B cell (primary cell): ENCODE results near the gene NAE1. TPM values are rescaled to one million over a fixed set of nuclear protein-coding genes. Genes with fewer than 3 reads are reported as not detected.

Source experiments
- ATAC-seq: fragments of 200-7000 bp; cut with Tn5 transposase; one replicate; pipeline ENCODE4 v1.10.0; 2021; ENCODE audit warnings: low read depth, mild to moderate bottlenecking, moderate number of reproducible peaks, moderate library complexity
- CTCF ChIA-PET: fragments of 350-600 bp; sonication (Branson Sonifier 250); formaldehyde crosslinking; loops from one replicate; lab custom pipeline; 2021; ENCODE audit warnings: antibody characterized with exemption, inconsistent platforms; lab: Charles Lee
- POLR2A ChIA-PET: fragments of 350-600 bp; sonication (Branson Sonifier 250); formaldehyde crosslinking; loops from one replicate; lab custom pipeline; 2021; ENCODE audit warnings: antibody characterized with exemption; lab: Charles Lee
- DNase-seq: peaks from one replicate; pipeline ENCODE4 v3.0.0; 2013
- H2AFZ ChIP-seq: 2 replicates; pipeline ENCODE4 v1.6.1; 2012; ENCODE audit warnings: mild to moderate bottlenecking, low read depth, low read length; ENCODE audit not compliant: insufficient read depth, poor library complexity, severe bottlenecking
- H3K27ac ChIP-seq, 2 donors: 1 replicate in 1 of 2; 2 replicates in 1 of 2; pipeline ENCODE4 v1.5.1; 2012 to 2013; ENCODE audit warnings: low read length in 2 of 2, mild to moderate bottlenecking in 2 of 2, moderate library complexity in 1 of 2
- H3K27me3 ChIP-seq, 4 experiments: fragments of 200-600 bp in 1 of 4; sonication (generic) in 1 of 4; replicated peaks in 1 of 4; 1 replicate in 2 of 4; 2 replicates in 2 of 4; pipeline versions ENCODE4 v1.6.1 to v1.7.0; 2013 to 2016; ENCODE audit warnings: low read length in 3 of 4, mild to moderate bottlenecking in 2 of 4, mixed read lengths in 1 of 4, moderate library complexity in 1 of 4; ENCODE audit not compliant: insufficient read depth in 4 of 4, control insufficient read depth in 3 of 4; ENCODE audit errors: control extremely low read depth in 1 of 4
- H3K36me3 ChIP-seq, 2 experiments: replicated peaks in 1 of 2; 1 replicate in 1 of 2; 2 replicates in 1 of 2; pipeline versions ENCODE4 v1.6.1 to v1.7.1; 2013; ENCODE audit warnings: low read length in 1 of 2; ENCODE audit not compliant: insufficient read depth in 2 of 2, control insufficient read depth in 1 of 2; ENCODE audit errors: control extremely low read depth in 1 of 2, extremely low read depth in 1 of 2
- H3K4me1 ChIP-seq, 2 donors: fragments of 200-600 bp in 1 of 2; sonication (generic) in 1 of 2; 1 replicate in 1 of 2; 2 replicates in 1 of 2; pipeline versions ENCODE4 v1.5.1 to v1.6.1; 2013 to 2017; ENCODE audit warnings: low read length in 2 of 2; ENCODE audit not compliant: control insufficient read depth in 2 of 2, insufficient read depth in 2 of 2
- H3K4me2 ChIP-seq: replicated peaks from 2 replicates; pipeline ENCODE3; 2012; ENCODE audit warnings: mild to moderate bottlenecking, low read depth, low read length; ENCODE audit not compliant: poor library complexity, severe bottlenecking
- H3K4me3 ChIP-seq, 5 experiments: fragments of 200-600 bp in 1 of 5; sonication (generic) in 1 of 5; 1 replicate in 3 of 5; 2 replicates in 2 of 5; pipeline versions ENCODE4 v1.5.1 to v1.7.0; 2011 to 2016; ENCODE audit warnings: low read length in 4 of 5, mild to moderate bottlenecking in 4 of 5, low read depth in 2 of 5, control low read depth in 1 of 5, moderate library complexity in 1 of 5; ENCODE audit not compliant: insufficient read depth in 1 of 5; ENCODE audit errors: control extremely low read depth in 1 of 5, extremely low read depth in 1 of 5
- H3K79me2 ChIP-seq: fragments of 200-600 bp; sonication (generic); one replicate; pipeline ENCODE4 v1.6.0; 2016; ENCODE audit warnings: low read length; ENCODE audit not compliant: control insufficient read depth, insufficient read depth
- H3K9ac ChIP-seq: fragments of 200-600 bp; sonication (generic); 2 replicates; pipeline ENCODE4 v1.6.1; 2017; ENCODE audit warnings: mild to moderate bottlenecking, low read length, moderate library complexity
- H3K9me3 ChIP-seq, 3 donors: one replicate each; pipeline versions ENCODE4 v1.6.1 to v1.7.1; 2013; ENCODE audit warnings: low read length in 2 of 3; ENCODE audit not compliant: control insufficient read depth in 2 of 3, insufficient read depth in 1 of 3; ENCODE audit errors: control extremely low read depth in 1 of 3
- H4K20me1 ChIP-seq: 2 replicates; pipeline ENCODE4 v1.6.0; 2012; ENCODE audit warnings: mild to moderate bottlenecking, low read length; ENCODE audit not compliant: insufficient read depth, control insufficient read depth, poor library complexity, severe bottlenecking
- H3K27ac Mint-ChIP-seq: one replicate; pipeline ENCODE4 v1.8.0; 2021; ENCODE audit warnings: mixed read lengths
- H3K27me3 Mint-ChIP-seq: one replicate; pipeline ENCODE4 v1.8.0; 2021; ENCODE audit warnings: mixed read lengths
- H3K4me1 Mint-ChIP-seq: one replicate; pipeline ENCODE4 v1.8.0; 2021; ENCODE audit warnings: mixed read lengths
- H3K4me3 Mint-ChIP-seq: one replicate; pipeline ENCODE4 v1.8.0; 2021; ENCODE audit warnings: mixed read lengths
- H3K9me3 Mint-ChIP-seq: one replicate; pipeline ENCODE4 v1.8.0; 2022; ENCODE audit warnings: mixed read lengths; ENCODE audit not compliant: insufficient read depth
- EZH2 ChIP-seq: IDR thresholded peaks from 2 replicates; pipeline ENCODE4 v1.6.1; 2012; ENCODE audit warnings: borderline replicate concordance, low read depth, mild to moderate bottlenecking, moderate library complexity, low read length; ENCODE audit not compliant: insufficient read depth, poor library complexity, severe bottlenecking
- WGBS: methylation state at CpG from one replicate; pipeline ENCODE4 v1.1.5; 2013; ENCODE audit warnings: missing lambda C conversion rate; ENCODE audit not compliant: insufficient coverage; 5-methylcytosine and 5-hydroxymethylcytosine counted together
- intact Hi-C: fragments of 100-400 bp; cut with micrococcal nuclease; formaldehyde crosslinking; loops from one replicate; pipeline ENCODE4 v1.10.0; 2022
- polyA plus RNA-seq: library from polyadenylated mRNA; depleted of rRNA; stranded (reverse); fragments of >200 nt; gene quantifications from 2 replicates; pipeline ENCODE4 v1.2.3, GENCODE V29; 2012
- total RNA-seq, 2 donors: library from RNA; stranded (reverse); fragments of 120-200 nt in 1 of 2; gene quantifications; 1 replicate in 1 of 2; 2 replicates in 1 of 2; pipeline versions ENCODE4 v1.2.3 to v1.2.4, GENCODE V29; 2013 to 2022
- TF ChIP-seq, protein P1 (sequence below): fragments of 200-600 bp; IDR thresholded peaks from one replicate; pipeline ENCODE4 v1.8.0; 2022; ENCODE audit warnings: antibody characterized with exemption, mild to moderate bottlenecking

NAE1 gene
- total and polyA plus RNA-seq, 2 donors (not counting 1 experiment from before 2014, with no cell fraction given): 19.3 to 57.6 TPM

DNA sequence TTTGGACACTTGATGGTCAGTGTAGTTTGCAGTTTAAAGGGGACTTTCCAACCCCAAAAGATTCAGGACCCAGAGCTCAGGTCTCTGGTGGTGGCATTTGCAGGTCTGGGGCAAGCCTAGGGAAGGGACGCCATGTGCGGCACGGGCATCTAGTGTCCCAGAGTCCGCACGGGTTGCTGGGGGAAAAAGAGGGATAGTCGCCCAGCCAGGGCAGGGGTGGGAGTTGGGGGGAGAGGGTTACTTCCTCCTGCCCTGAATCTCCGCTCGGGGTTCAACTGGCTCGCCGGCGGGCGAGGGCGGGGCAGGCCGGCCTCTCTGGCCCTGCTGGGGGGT is 13.2 kb upstream of the NAE1 start:
- Mint-ChIP-seq H3K9me3 (no peaks in the 10 kb centered on the region), H3K27ac (no peak overlapping the region), H3K27me3 (peaks cover 47% of the 10 kb centered on the region), H3K4me3 (peak overlapping the region; percentile 74), H3K4me1 (peaks cover 18% of the 10 kb centered on the region)
- ChIA-PET POLR2A (no interaction called here), CTCF (interaction anchor here (0.8 to 3.3 kb wide), 3 partner anchors 13 to 29 kb away, joined by 3 to 16 read pairs (median 3); partner anchors contain the start of gene NAE1)
- Histone ChIP-seq H3K4me2 (peak overlapping the region; percentile 76), H4K20me1 (no peaks in the 10 kb centered on the region), H3K27ac (no peak overlapping the region), H3K36me3 (no peaks in the 10 kb centered on the region), H3K9ac (no peak overlapping the region), H3K4me1 (peaks cover 17 to 18% of the 10 kb centered on the region in 2 donors), H3K27me3 (peaks cover 0 to 39% (median 15%) of the 10 kb centered on the region in 4 experiments), H3K4me3 (peak overlapping the region in 1 of 5 experiments; percentile 33), H3K9me3 (no peaks in the 10 kb centered on the region), H2AFZ (peak overlapping the region; percentile 49), H3K79me2 (no peaks in the 10 kb centered on the region)
- TF ChIP-seq EZH2: no peak
- TF ChIP-seq, protein P1, sequence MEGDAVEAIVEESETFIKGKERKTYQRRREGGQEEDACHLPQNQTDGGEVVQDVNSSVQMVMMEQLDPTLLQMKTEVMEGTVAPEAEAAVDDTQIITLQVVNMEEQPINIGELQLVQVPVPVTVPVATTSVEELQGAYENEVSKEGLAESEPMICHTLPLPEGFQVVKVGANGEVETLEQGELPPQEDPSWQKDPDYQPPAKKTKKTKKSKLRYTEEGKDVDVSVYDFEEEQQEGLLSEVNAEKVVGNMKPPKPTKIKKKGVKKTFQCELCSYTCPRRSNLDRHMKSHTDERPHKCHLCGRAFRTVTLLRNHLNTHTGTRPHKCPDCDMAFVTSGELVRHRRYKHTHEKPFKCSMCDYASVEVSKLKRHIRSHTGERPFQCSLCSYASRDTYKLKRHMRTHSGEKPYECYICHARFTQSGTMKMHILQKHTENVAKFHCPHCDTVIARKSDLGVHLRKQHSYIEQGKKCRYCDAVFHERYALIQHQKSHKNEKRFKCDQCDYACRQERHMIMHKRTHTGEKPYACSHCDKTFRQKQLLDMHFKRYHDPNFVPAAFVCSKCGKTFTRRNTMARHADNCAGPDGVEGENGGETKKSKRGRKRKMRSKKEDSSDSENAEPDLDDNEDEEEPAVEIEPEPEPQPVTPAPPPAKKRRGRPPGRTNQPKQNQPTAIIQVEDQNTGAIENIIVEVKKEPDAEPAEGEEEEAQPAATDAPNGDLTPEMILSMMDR: no peak
- ATAC-seq (no peak), DNase-seq (no peak)
- WGBS: 10% methylated on average over 9 of the region's 14 CpGs
- intact Hi-C loops: no loop called here

DNA sequence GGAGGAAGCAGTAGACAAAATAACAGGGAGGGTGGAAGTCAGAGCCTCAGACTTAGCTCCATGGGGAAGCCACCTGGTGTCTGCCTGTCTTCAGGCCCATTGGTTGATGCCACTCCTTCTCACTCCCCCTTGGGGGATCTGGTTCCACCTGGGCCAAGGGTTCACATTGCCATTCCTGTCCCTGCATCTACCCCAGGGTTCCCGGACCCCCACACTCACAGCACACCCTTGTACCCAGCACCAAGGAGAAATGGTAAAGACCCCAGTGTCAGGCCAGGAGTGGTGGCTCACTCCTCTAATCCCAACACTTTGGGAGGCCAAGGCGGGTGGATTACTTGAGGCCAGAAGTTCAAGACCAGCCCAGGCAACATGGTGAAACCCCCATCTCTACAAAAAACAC is 12.4 kb upstream of the NAE1 start:
- Mint-ChIP-seq H3K27me3 (peaks cover 49% of the 10 kb centered on the region), H3K27ac (no peak overlapping the region), H3K4me3 (peak overlapping the region; percentile 74), H3K9me3 (no peaks in the 10 kb centered on the region), H3K4me1 (peaks cover 18% of the 10 kb centered on the region)
- no peaks in the 10 kb centered on the region for H3K79me2 ChIP-seq
- no peak for TF ChIP-seq EZH2
- TF ChIP-seq, protein P1: no peak
- no peak overlapping the region for H3K27ac ChIP-seq
- intact Hi-C loops: no loop called here
- DNase-seq (no peak), ATAC-seq (no peak)
- no peak overlapping the region for H3K9ac ChIP-seq
- H3K4me2 ChIP-seq: no peak overlapping the region
- H3K4me3 ChIP-seq: no peak overlapping the region
- peaks cover 17 to 18% of the 10 kb centered on the region in 2 donors for H3K4me1 ChIP-seq
- no peaks in the 10 kb centered on the region for H3K36me3 ChIP-seq
- ChIA-PET CTCF (interaction anchor here (1.7 to 3.3 kb wide), 2 partner anchors 12 to 47 kb away, joined by 3 to 16 read pairs; partner anchors contain the start of gene NAE1), POLR2A (no interaction called here)
- no peak overlapping the region for H2AFZ ChIP-seq
- 100% methylated on average over 1 of the region's 2 CpGs for WGBS
- H3K27me3 ChIP-seq: peaks cover 0 to 39% (median 15%) of the 10 kb centered on the region in 4 experiments
- no peaks in the 10 kb centered on the region for H3K9me3 ChIP-seq
- H4K20me1 ChIP-seq: no peaks in the 10 kb centered on the region
